HCT116 (cell line): ENCODE measurements around the gene GUK1. TPM values are rescaled to one million over a fixed set of nuclear protein-coding genes. Genes with fewer than 3 reads are reported as not detected.

Source experiments
- ATAC-seq: fragments of 200-7000 bp; cut with Tn5 transposase; 2 replicates; pipeline ENCODE4 v1.9.1; 2020; ENCODE audit warnings: mild to moderate bottlenecking, moderate library complexity
- BruUV-seq: library from RNA; stranded (reverse); fragments of 400-500 nt; replicated peaks from 2 replicates; lab custom pipeline; 2021; lab: Mats Ljungman, UMichigan
- CTCF ChIA-PET: fragments of 300-600 bp; sonication (Branson Sonifier 250); formaldehyde crosslinking; loops from one replicate; lab custom pipeline; 2021; ENCODE audit warnings: antibody characterized with exemption; lab: Charles Lee
- POLR2A ChIA-PET: fragments of 300-600, 350-600 bp; sonication (Branson Sonifier 250); formaldehyde crosslinking; loops from one replicate; lab custom pipeline; 2021; ENCODE audit warnings: antibody characterized with exemption; lab: Charles Lee
- RAD21 ChIA-PET, 2 experiments: fragments of 300-600 bp; sonication (Branson Sonifier 250); formaldehyde crosslinking; loops; one replicate each; lab custom pipeline; 2023; ENCODE audit warnings: low total read pairs in 2 of 2; ENCODE audit not compliant: uncharacterized antibody in 2 of 2, unreplicated experiment in 2 of 2, low non-redundant PET in 1 of 2; lab: Charles Lee
- DNase-seq: peaks from one replicate; pipeline ENCODE4 v3.0.0-alpha.2; 2010; ENCODE audit warnings: low read depth, low spot score
- H2AFZ ChIP-seq: fragments of 200-600 bp; shearing (Covaris generic), sonication (generic); 2 replicates; pipeline ENCODE4 v1.6.1; 2017; ENCODE audit warnings: low read depth, mixed run types, mixed read lengths, antibody characterized with exemption, low read length; ENCODE audit not compliant: poor library complexity, severe bottlenecking
- H3K27ac ChIP-seq: 2 replicates; pipeline ENCODE4 v1.5.1; 2012; ENCODE audit warnings: low read depth, low read length
- H3K27me3 ChIP-seq: fragments of 200-600 bp; sonication (generic); 2 replicates; pipeline ENCODE4 v1.6.1; 2016; ENCODE audit warnings: mixed run types, low read length, mixed read lengths; ENCODE audit not compliant: insufficient read depth
- H3K36me3 ChIP-seq, 2 experiments: fragments of 200-500 bp in 1 of 2; fragments of 200-600 bp in 1 of 2; sonication (Bioruptor generic) in 1 of 2; sonication (generic) in 1 of 2; 2 replicates each; pipeline versions ENCODE4 v1.5.1 to v1.6.1; 2014 to 2016; ENCODE audit warnings: low read length in 2 of 2, inconsistent platforms in 1 of 2, mixed read lengths in 1 of 2, mixed run types in 1 of 2; ENCODE audit not compliant: insufficient read depth in 2 of 2, control insufficient read depth in 1 of 2
- H3K4me1 ChIP-seq, 2 experiments: fragments of 200-600 bp in 1 of 2; sonication (generic) in 1 of 2; 2 replicates each; pipeline versions ENCODE4 v1.5.1 to v1.6.1; 2012 to 2017; ENCODE audit warnings: low read length in 2 of 2, inconsistent platforms in 1 of 2, mild to moderate bottlenecking in 1 of 2, mixed read lengths in 1 of 2, mixed run types in 1 of 2, moderate library complexity in 1 of 2; ENCODE audit not compliant: insufficient read depth in 2 of 2, control insufficient read depth in 1 of 2
- H3K4me2 ChIP-seq: fragments of 200-600 bp; sonication (generic); 2 replicates; pipeline ENCODE4 v1.6.1; 2017; ENCODE audit warnings: mixed run types, low read length, mixed read lengths
- H3K4me3 ChIP-seq, 2 experiments: fragments of 200-600 bp in 1 of 2; sonication (generic) in 1 of 2; replicated peaks in 1 of 2; 2 replicates each; pipeline ENCODE4 v1.5.1; 2011 to 2016; ENCODE audit warnings: low read length in 2 of 2, control low read depth in 1 of 2, low read depth in 1 of 2, mild to moderate bottlenecking in 1 of 2, mixed read lengths in 1 of 2, mixed run types in 1 of 2
- H3K79me2 ChIP-seq: fragments of 200-600 bp; sonication (generic); 2 replicates; pipeline ENCODE4 v1.6.1; 2017; ENCODE audit warnings: mild to moderate bottlenecking, mixed run types, low read length, moderate library complexity, mixed read lengths; ENCODE audit not compliant: insufficient read depth
- H3K9ac ChIP-seq: fragments of 200-600 bp; sonication (generic); 2 replicates; pipeline ENCODE4 v1.6.1; 2016; ENCODE audit warnings: low read length, mixed read lengths
- H3K9me2 ChIP-seq: fragments of 200-600 bp; sonication (generic), shearing (Covaris generic); 2 replicates; pipeline ENCODE4 v1.6.1; 2017; ENCODE audit warnings: mixed run types, mild to moderate bottlenecking, moderate library complexity; ENCODE audit not compliant: insufficient read depth
- H3K9me3 ChIP-seq, 2 experiments: fragments of 200-500 bp in 1 of 2; fragments of 200-600 bp in 1 of 2; sonication (Bioruptor generic) in 1 of 2; sonication (generic) in 1 of 2; 2 replicates each; pipeline ENCODE4 v1.6.1; 2014 to 2017; ENCODE audit warnings: low read length in 2 of 2, mixed read lengths in 2 of 2, inconsistent platforms in 1 of 2, low read depth in 1 of 2, mild to moderate bottlenecking in 1 of 2, mixed run types in 1 of 2, moderate library complexity in 1 of 2; ENCODE audit not compliant: control insufficient read depth in 1 of 2, insufficient read depth in 1 of 2
- H4K20me1 ChIP-seq: fragments of 200-600 bp; sonication (generic), shearing (Covaris generic); 2 replicates; pipeline ENCODE4 v1.6.1; 2017; ENCODE audit warnings: mixed run types, mild to moderate bottlenecking, moderate library complexity; ENCODE audit not compliant: insufficient read depth
- FOSL1 ChIP-seq: IDR thresholded peaks from 2 replicates; pipeline ENCODE4 v1.6.1; 2012; ENCODE audit warnings: low read depth
- JUND ChIP-seq: IDR thresholded peaks from 2 replicates; pipeline ENCODE4 v1.6.1; 2012
- POLR2A ChIP-seq: IDR thresholded peaks from 2 replicates; pipeline ENCODE4 v1.7.0; 2011; ENCODE audit warnings: borderline replicate concordance; ENCODE audit not compliant: insufficient read depth, insufficient read length; ENCODE audit errors: extremely low read depth
- POLR2AphosphoS5 ChIP-seq: IDR thresholded peaks from 2 replicates; pipeline ENCODE4 v1.6.1; 2011; ENCODE audit warnings: mild to moderate bottlenecking, low read depth, low read length, moderate library complexity
- RAD21 ChIP-seq: IDR thresholded peaks from 2 replicates; pipeline ENCODE4 v1.6.1; 2012; ENCODE audit warnings: low read depth, mild to moderate bottlenecking
- TCF7L2 ChIP-seq: IDR thresholded peaks from 2 replicates; pipeline ENCODE4 v1.7.0; 2011; ENCODE audit warnings: borderline replicate concordance, inconsistent platforms; ENCODE audit not compliant: insufficient read depth, insufficient read length; ENCODE audit errors: extremely low read depth
- YY1 ChIP-seq: IDR thresholded peaks from 2 replicates; pipeline ENCODE4 v1.6.1; 2011; ENCODE audit warnings: low read length, low read depth, moderate library complexity, mild to moderate bottlenecking; ENCODE audit not compliant: insufficient replicate concordance; ENCODE audit errors: extremely low read depth
- ZFX ChIP-seq: fragments of 450-650 bp; IDR thresholded peaks from 2 replicates; pipeline ENCODE4 v1.6.1; 2017
- intact Hi-C: fragments of 100-400 bp; cut with micrococcal nuclease; formaldehyde crosslinking; loops from 2 replicates; pipeline ENCODE4 v1.10.0; 2022
- total RNA-seq: library from RNA; stranded (reverse); gene quantifications from one replicate; pipeline ENCODE4 v1.2.1, GENCODE V29; 2021; ENCODE audit not compliant: unreplicated experiment

The GUK1 gene
- total RNA-seq, 1 experiment from 2014 or later: 145 TPM

GRCh38 chr1:228109073-228109961 lies 30.8 kb upstream of the GUK1 start, which contains the start of gene MRPL55:
Gene MRPL55 (minus strand): TSS chr1:228109299. CDS start chr1:228108260, 1,039 bp downstream.
- Histone ChIP-seq H3K4me2 (peak within 1 kb of the TSS; percentile 99), H3K9me3 (no peaks in the 10 kb centered on the region), H3K27ac (peak within 1 kb of the TSS; percentile 57), H3K79me2 (peaks cover 25% of the 10 kb centered on the region), H4K20me1 (no peaks in the 10 kb centered on the region), H3K4me1 (peaks cover 4 to 14% of the 10 kb centered on the region in 2 experiments; a peak in 3 of 4 replicates), H3K27me3 (no peaks in the 10 kb centered on the region), H2AFZ (no peak within 1 kb of the TSS), H3K9ac (peak within 1 kb of the TSS; percentile 97), H3K9me2 (no peaks in the 10 kb centered on the region), H3K4me3 (peak within 1 kb of the TSS; percentile 97 to 98), H3K36me3 (peaks cover 0 to 14% of the 10 kb centered on the region in 2 experiments; a peak in 1 of 4 replicates)
- no TSS peak for BruUV-seq
- ChIA-PET RAD21 (no interaction called here), POLR2A (interaction anchor here (0.8 kb wide), 1 partner anchor 22 kb away, joined by 6 read pairs; no protein-coding TSS in a partner anchor), CTCF (interaction anchor here (0.5 to 1.7 kb wide), 2 partner anchors 22 to 363 kb away, joined by 3 to 6 read pairs; no protein-coding TSS in a partner anchor)
- ATAC-seq (peak; percentile 91), DNase-seq (peak; percentile 91)
- intact Hi-C loops: loop anchor here (2.0 kb wide), 1 partner anchor 31 kb away; the partner anchor contains the start of gene GUK1
- no peak for TF ChIP-seq RAD21
- TF ChIP-seq JUND: no peak
- TF ChIP-seq ZFX: peak; percentile 51; the same call in 1 of the 2 replicates
- peak; percentile 78 for TF ChIP-seq YY1
- TF ChIP-seq POLR2A: peak; percentile 72
- no peak for TF ChIP-seq FOSL1
- TF ChIP-seq TCF7L2: peak; percentile 64
- peak; percentile 90 for TF ChIP-seq POLR2AphosphoS5
